GM23338 (cell line): ENCODE results near the gene TAF1A. TPM values are rescaled to one million over a fixed set of nuclear protein-coding genes. Genes with fewer than 3 reads are reported as not detected.

Experiments used
- ATAC-seq: fragments of 200-7000 bp; cut with Tn5 transposase; 3 replicates; pipeline ENCODE4 v1.9.1; 2020
- DNase-seq: peaks from one replicate; pipeline ENCODE4 v3.0.0-alpha.2; 2015; ENCODE audit warnings: low spot score
- H2AFZ ChIP-seq: fragments of 200-600 bp; sonication (generic); 2 replicates; pipeline ENCODE4 v1.8.0; 2016; ENCODE audit warnings: antibody characterized with exemption, mild to moderate bottlenecking, moderate library complexity
- H3F3A ChIP-seq: fragments of 200-600 bp; sonication (generic); replicated peaks from 2 replicates; pipeline ENCODE4 v1.8.0; 2017; ENCODE audit warnings: antibody characterized with exemption, mixed run types, low read depth
- H3K27ac ChIP-seq: fragments of 200-600 bp; sonication (generic); 2 replicates; pipeline ENCODE4 v1.6.1; 2016; ENCODE audit warnings: low read depth
- H3K27me3 ChIP-seq: fragments of 200-600 bp; sonication (generic); 2 replicates; pipeline ENCODE4 v1.8.0; 2016; ENCODE audit warnings: mild to moderate bottlenecking, mixed run types, moderate library complexity; ENCODE audit not compliant: insufficient read depth
- H3K36me3 ChIP-seq: fragments of 200-600 bp; sonication (generic); 2 replicates; pipeline ENCODE4 v1.8.0; 2016; ENCODE audit warnings: mild to moderate bottlenecking; ENCODE audit not compliant: insufficient read depth
- H3K4me1 ChIP-seq: fragments of 200-600 bp; sonication (generic); 2 replicates; pipeline ENCODE4 v1.8.0; 2016; ENCODE audit warnings: mild to moderate bottlenecking, moderate library complexity; ENCODE audit not compliant: insufficient read depth
- H3K4me2 ChIP-seq: fragments of 200-600 bp; sonication (generic); 2 replicates; pipeline ENCODE4 v1.7.1; 2017; ENCODE audit warnings: mixed run types
- H3K4me3 ChIP-seq: fragments of 200-600 bp; sonication (generic); 2 replicates; pipeline ENCODE4 v1.6.1; 2016; ENCODE audit warnings: mixed run types
- H3K79me2 ChIP-seq: fragments of 200-600 bp; sonication (generic); replicated peaks from 2 replicates; pipeline ENCODE4 v1.8.0; 2017; ENCODE audit warnings: mild to moderate bottlenecking; ENCODE audit not compliant: insufficient read depth
- H3K9me2 ChIP-seq: fragments of 200-600 bp; sonication (generic); 2 replicates; pipeline ENCODE4 v1.8.0; 2017; ENCODE audit not compliant: insufficient read depth
- H4K20me1 ChIP-seq: fragments of 200-600 bp; sonication (generic); replicated peaks from 2 replicates; pipeline ENCODE4 v1.8.0; 2017; ENCODE audit warnings: mild to moderate bottlenecking; ENCODE audit not compliant: insufficient read depth
- H3K27ac Mint-ChIP-seq: 2 replicates; pipeline ENCODE4 v1.8.0; 2020; ENCODE audit warnings: inconsistent platforms, mild to moderate bottlenecking, moderate library complexity, mixed read lengths
- H3K27me3 Mint-ChIP-seq: 3 replicates; pipeline ENCODE4 v1.8.0; 2022; ENCODE audit warnings: low read depth, mild to moderate bottlenecking, moderate library complexity, mixed read lengths, inconsistent platforms; ENCODE audit not compliant: insufficient read depth, poor library complexity
- H3K36me3 Mint-ChIP-seq: 3 replicates; pipeline ENCODE4 v1.8.0; 2021; ENCODE audit warnings: low read depth, mild to moderate bottlenecking, inconsistent platforms, moderate library complexity, mixed read lengths
- H3K4me1 Mint-ChIP-seq: 3 replicates; pipeline ENCODE4 v1.8.0; 2020; ENCODE audit warnings: mild to moderate bottlenecking, inconsistent platforms, mixed read lengths
- H3K4me3 Mint-ChIP-seq: 3 replicates; pipeline ENCODE4 v1.8.0; 2021; ENCODE audit warnings: moderate library complexity, mild to moderate bottlenecking, inconsistent platforms, mixed read lengths
- H3K9me3 Mint-ChIP-seq: 3 replicates; pipeline ENCODE4 v1.8.0; 2020; ENCODE audit warnings: moderate library complexity, mild to moderate bottlenecking, inconsistent platforms, mixed read lengths
- CREB1 ChIP-seq: fragments of 250-450 bp; sonication (Bioruptor Pico); IDR thresholded peaks from 2 replicates; pipeline ENCODE4 v1.5.0; 2020; ENCODE audit warnings: low read depth, mild to moderate bottlenecking, moderate library complexity
- CTCF ChIP-seq, 2 experiments: fragments of 200-600 bp in 1 of 2; sonication (generic) in 1 of 2; conservative IDR thresholded peaks; 2 replicates each; pipeline versions ENCODE4 v1.5.1 to v1.6.1; 2016 to 2017; ENCODE audit warnings: antibody characterized with exemption in 2 of 2, low read depth in 2 of 2, mild to moderate bottlenecking in 2 of 2, moderate library complexity in 1 of 2
- ETS1 ChIP-seq: IDR thresholded peaks from 2 replicates; pipeline ENCODE4 v1.6.1; 2016; ENCODE audit warnings: antibody characterized with exemption
- NANOG ChIP-seq: IDR thresholded peaks from 2 replicates; pipeline ENCODE4 v1.6.1; 2016; ENCODE audit warnings: antibody characterized with exemption, borderline replicate concordance
- ZNF114 ChIP-seq: fragments of 250-450 bp; sonication (Bioruptor Pico); IDR thresholded peaks from 2 replicates; pipeline ENCODE4 v1.5.0; 2020; ENCODE audit warnings: mild to moderate bottlenecking, moderate library complexity
- ZNF331 ChIP-seq: fragments of 250-450 bp; sonication (Bioruptor Pico); IDR thresholded peaks from 2 replicates; pipeline ENCODE4 v1.5.0; 2020; ENCODE audit warnings: low read depth, mild to moderate bottlenecking, moderate library complexity
- ZNF462 ChIP-seq: fragments of 250-450 bp; sonication (Bioruptor Pico); IDR thresholded peaks from 2 replicates; pipeline ENCODE4 v1.5.0; 2020; ENCODE audit warnings: mild to moderate bottlenecking, moderate library complexity
- polyA plus RNA-seq: library from polyadenylated mRNA; unstranded; fragments of >200 nt; fragmentation: Nextera tagmentation; extraction: Ambion mirVana; gene quantifications from 2 replicates; pipeline ENCODE4 v1.2.1, GENCODE V29; 2016
- total RNA-seq: library from RNA; depleted of rRNA; stranded (reverse); fragments of >200 nt; shearing (Covaris generic); gene quantifications from 2 replicates; pipeline ENCODE4 v1.2.3, GENCODE V29; 2014

The TAF1A gene
- total and polyA plus RNA-seq, 2 experiments from 2014 or later: 5.5 to 13.3 TPM

- no peaks in the 10 kb centered on the region for H3K79me2 ChIP-seq
- no peaks in the 10 kb centered on the region for H3K27me3 Mint-ChIP-seq
Measured at GRCh38 chr1:222543817-222544216, 45.9 kb downstream of the TAF1A start.

More at GRCh38 chr1:222543817-222544216, 45.9 kb downstream of the TAF1A start:
- H3K4me3 ChIP-seq: no peak overlapping the region
- Mint-ChIP-seq H3K9me3 (no peaks in the 10 kb centered on the region), H3K4me3 (no peak overlapping the region), H3K27ac (peak overlapping the region; percentile 14; the same call in 1 of the 2 replicates), H3K36me3 (no peaks in the 10 kb centered on the region; the same call in 2 of the 3 replicates), H3K4me1 (peaks cover 10% of the 10 kb centered on the region)
- H2AFZ ChIP-seq: 0 out of 2 replicates have a peak overlapping the region, but pooled peaks have one; percentile 23
- no peaks in the 10 kb centered on the region for H3K9me2 ChIP-seq
- DNase-seq: peak; percentile 56
- no peak overlapping the region for H3K4me2 ChIP-seq
- peaks cover 3% of the 10 kb centered on the region; the same call in 1 of the 2 replicates for H3K4me1 ChIP-seq
- no peaks in the 10 kb centered on the region for H3F3A ChIP-seq
- peak; percentile 43 for ATAC-seq
- no peaks in the 10 kb centered on the region for H3K36me3 ChIP-seq
- H3K27me3 ChIP-seq: no peaks in the 10 kb centered on the region
- no peak overlapping the region for H3K27ac ChIP-seq
- H4K20me1 ChIP-seq: no peaks in the 10 kb centered on the region
- TF ChIP-seq ZNF114 (no peak), CREB1 (no peak), ETS1 (no peak), ZNF462 (CRISPR knock-in tag) (no peak), NANOG (no peak), ZNF331 (no peak), CTCF (conservative IDR thresholded peaks at IDR 0.05; ENCODE audit: low read depth in 2 of 2) (peak; percentile 19 to 46; a peak in 2 of 4 replicates)
